Astrocyte (in vitro differentiated cells and primary cell): ENCODE measurements around the gene WNT3. TPM values are rescaled to one million over a fixed set of nuclear protein-coding genes. Genes with fewer than 3 reads are reported as not detected.

ENCODE experiments used
- DNase-seq: peaks from one replicate; pipeline ENCODE4 v3.0.0-alpha.2; 2010; ENCODE audit warnings: low read depth
- FAIRE-seq: peaks from 2 replicates; lab custom pipeline; 2011; peaks lifted over from hg19 to GRCh38; lab: Jason Lieb, UNC
- H2AFZ ChIP-seq: 2 replicates; pipeline ENCODE4 v1.6.0; 2012; ENCODE audit warnings: low read depth, low read length, inconsistent platforms
- H3K27ac ChIP-seq: 2 replicates; pipeline ENCODE4 v1.5.1; 2011; ENCODE audit warnings: low read depth, low read length, inconsistent platforms
- H3K27me3 ChIP-seq: 2 replicates; pipeline ENCODE4 v1.6.0; 2011; ENCODE audit warnings: low read length, inconsistent platforms; ENCODE audit not compliant: insufficient read depth
- H3K36me3 ChIP-seq: 2 replicates; pipeline ENCODE4 v1.5.1; 2011; ENCODE audit warnings: low read length, inconsistent platforms; ENCODE audit not compliant: insufficient read depth
- H3K4me1 ChIP-seq: 2 replicates; pipeline ENCODE4 v1.5.1; 2011; ENCODE audit warnings: low read length, inconsistent platforms; ENCODE audit not compliant: insufficient read depth
- H3K4me2 ChIP-seq: 2 replicates; pipeline ENCODE4 v1.6.0; 2012; ENCODE audit warnings: low read length, inconsistent platforms
- H3K4me3 ChIP-seq: 2 replicates; pipeline ENCODE4 v1.5.1; 2011; ENCODE audit warnings: low read depth, mild to moderate bottlenecking, low read length, inconsistent platforms; ENCODE audit not compliant: insufficient read depth
- H3K79me2 ChIP-seq: 2 replicates; pipeline ENCODE4 v1.6.0; 2012; ENCODE audit warnings: mild to moderate bottlenecking, low read length, inconsistent platforms; ENCODE audit not compliant: insufficient read depth
- H3K9ac ChIP-seq: 2 replicates; pipeline ENCODE4 v1.6.0; 2012; ENCODE audit warnings: mild to moderate bottlenecking, low read length, inconsistent platforms
- H3K9me3 ChIP-seq: 2 replicates; pipeline ENCODE4 v1.5.1; 2012; ENCODE audit warnings: low read depth, mild to moderate bottlenecking, low read length, inconsistent platforms; ENCODE audit not compliant: insufficient read depth
- H4K20me1 ChIP-seq: 2 replicates; pipeline ENCODE4 v1.6.0; 2012; ENCODE audit warnings: low read length, inconsistent platforms; ENCODE audit not compliant: insufficient read depth
- H3K27ac Mint-ChIP-seq: one replicate; pipeline ENCODE4 v1.8.0; 2021; ENCODE audit warnings: mild to moderate bottlenecking, mixed read lengths; ENCODE audit not compliant: unreplicated experiment
- H3K27me3 Mint-ChIP-seq: one replicate; pipeline ENCODE4 v1.8.0; 2021; ENCODE audit warnings: low read depth, mixed read lengths; ENCODE audit not compliant: unreplicated experiment
- H3K36me3 Mint-ChIP-seq: one replicate; pipeline ENCODE4 v1.8.0; 2021; ENCODE audit warnings: low read depth, mixed read lengths; ENCODE audit not compliant: unreplicated experiment
- H3K4me1 Mint-ChIP-seq: one replicate; pipeline ENCODE4 v1.8.0; 2021; ENCODE audit warnings: low read depth, mixed read lengths; ENCODE audit not compliant: unreplicated experiment
- H3K4me3 Mint-ChIP-seq: one replicate; pipeline ENCODE4 v1.8.0; 2021; ENCODE audit warnings: mild to moderate bottlenecking, moderate library complexity, mixed read lengths; ENCODE audit not compliant: unreplicated experiment
- H3K9me3 Mint-ChIP-seq: one replicate; pipeline ENCODE4 v1.8.0; 2021; ENCODE audit warnings: mild to moderate bottlenecking, mixed read lengths; ENCODE audit not compliant: unreplicated experiment
- EZH2 ChIP-seq: IDR thresholded peaks from 2 replicates; pipeline ENCODE4 v1.6.1; 2012; ENCODE audit warnings: mild to moderate bottlenecking, low read length, inconsistent platforms; ENCODE audit not compliant: insufficient read depth
- total RNA-seq: library from RNA; stranded (reverse); gene quantifications from 2 replicates; pipeline ENCODE4 v1.2.1, GENCODE V29; 2021
- TF ChIP-seq, protein P1 (sequence below): IDR thresholded peaks from 2 replicates; pipeline ENCODE4 v1.5.1; 2011; ENCODE audit warnings: low read depth, mild to moderate bottlenecking, inconsistent platforms, low read length, moderate library complexity; ENCODE audit not compliant: insufficient read depth

Gene WNT3
- total RNA-seq, 1 donor from 2014 or later = 2.4 TPM

DNA sequence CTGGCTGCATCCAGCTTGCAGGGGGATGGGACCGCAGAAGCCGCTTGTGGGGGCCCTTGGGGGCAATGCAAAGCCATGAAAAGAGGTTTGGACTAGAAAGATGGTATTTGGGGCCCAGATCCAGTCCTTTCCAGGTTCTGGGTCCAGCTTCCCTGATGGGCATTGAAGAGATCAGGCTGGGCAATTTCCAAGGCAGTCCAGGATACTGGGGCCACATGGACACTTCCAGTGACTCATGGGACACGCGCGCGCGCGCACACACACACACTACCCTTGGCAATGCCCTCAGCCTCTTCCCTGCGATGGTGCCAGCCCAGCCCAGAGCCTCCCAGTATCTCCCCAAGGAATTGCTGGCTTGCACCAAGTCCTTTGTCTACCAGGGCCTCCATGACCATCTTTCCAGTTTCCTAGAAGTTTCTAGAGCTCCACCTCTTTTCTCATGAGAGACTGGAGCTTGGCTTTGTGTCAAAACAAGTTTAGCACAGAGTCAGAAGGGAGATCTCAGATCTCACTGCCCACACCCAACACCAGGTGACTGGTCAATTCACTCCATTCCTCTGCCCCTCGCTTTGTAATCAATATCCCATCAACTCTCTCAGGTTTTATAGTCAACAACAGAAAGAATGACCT is 44.3 kb downstream of the WNT3 start:
- H3K4me3 ChIP-seq = no peak overlapping the region
- no peaks in the 10 kb centered on the region for H3K36me3 Mint-ChIP-seq
- H3K27ac Mint-ChIP-seq = no peak overlapping the region
- no peaks in the 10 kb centered on the region for H3K4me1 Mint-ChIP-seq
- H3K27me3 ChIP-seq = peaks cover 8% of the 10 kb centered on the region
- H3K9me3 ChIP-seq = no peaks in the 10 kb centered on the region
- peaks cover 3% of the 10 kb centered on the region for H3K9me3 Mint-ChIP-seq
- H2AFZ ChIP-seq = no peak overlapping the region
- peaks cover 3% of the 10 kb centered on the region for H3K4me1 ChIP-seq
- no peak overlapping the region for H3K4me2 ChIP-seq
- H3K36me3 ChIP-seq = no peaks in the 10 kb centered on the region
- no peak for DNase-seq
- H3K27ac ChIP-seq = no peak overlapping the region
- no peak overlapping the region for H3K4me3 Mint-ChIP-seq
- no peak for FAIRE-seq
- H3K9ac ChIP-seq = no peak overlapping the region
- H3K79me2 ChIP-seq = no peaks in the 10 kb centered on the region
- no peaks in the 10 kb centered on the region for H4K20me1 ChIP-seq
- no peak for TF ChIP-seq EZH2
- TF ChIP-seq, protein P1, sequence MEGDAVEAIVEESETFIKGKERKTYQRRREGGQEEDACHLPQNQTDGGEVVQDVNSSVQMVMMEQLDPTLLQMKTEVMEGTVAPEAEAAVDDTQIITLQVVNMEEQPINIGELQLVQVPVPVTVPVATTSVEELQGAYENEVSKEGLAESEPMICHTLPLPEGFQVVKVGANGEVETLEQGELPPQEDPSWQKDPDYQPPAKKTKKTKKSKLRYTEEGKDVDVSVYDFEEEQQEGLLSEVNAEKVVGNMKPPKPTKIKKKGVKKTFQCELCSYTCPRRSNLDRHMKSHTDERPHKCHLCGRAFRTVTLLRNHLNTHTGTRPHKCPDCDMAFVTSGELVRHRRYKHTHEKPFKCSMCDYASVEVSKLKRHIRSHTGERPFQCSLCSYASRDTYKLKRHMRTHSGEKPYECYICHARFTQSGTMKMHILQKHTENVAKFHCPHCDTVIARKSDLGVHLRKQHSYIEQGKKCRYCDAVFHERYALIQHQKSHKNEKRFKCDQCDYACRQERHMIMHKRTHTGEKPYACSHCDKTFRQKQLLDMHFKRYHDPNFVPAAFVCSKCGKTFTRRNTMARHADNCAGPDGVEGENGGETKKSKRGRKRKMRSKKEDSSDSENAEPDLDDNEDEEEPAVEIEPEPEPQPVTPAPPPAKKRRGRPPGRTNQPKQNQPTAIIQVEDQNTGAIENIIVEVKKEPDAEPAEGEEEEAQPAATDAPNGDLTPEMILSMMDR = no peak
- peaks cover 20% of the 10 kb centered on the region for H3K27me3 Mint-ChIP-seq

DNA sequence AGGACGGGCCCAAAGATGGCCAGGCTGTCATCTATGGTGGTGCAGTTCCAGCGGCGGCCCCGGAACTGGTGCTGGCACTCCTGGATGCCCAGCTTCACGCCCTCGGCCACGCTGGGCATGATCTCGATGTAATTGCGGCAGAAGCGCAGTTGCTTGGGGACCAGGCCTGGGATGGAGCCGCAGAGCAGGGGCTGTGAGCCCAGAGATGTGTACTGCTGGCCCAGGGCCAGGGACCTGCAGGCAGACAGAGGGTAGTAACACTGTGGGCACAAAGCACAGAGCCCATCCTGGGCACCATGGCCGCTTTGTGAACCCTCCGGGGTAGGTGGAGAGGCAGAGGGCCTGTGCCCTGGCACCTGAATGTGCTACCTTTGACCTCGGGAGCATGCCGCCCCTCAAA is 44.8 kb downstream of the WNT3 start:
- H3K27me3 ChIP-seq = peaks cover 8% of the 10 kb centered on the region
- H3K4me1 ChIP-seq = peaks cover 3% of the 10 kb centered on the region
- Mint-ChIP-seq H3K36me3 (no peaks in the 10 kb centered on the region), H3K4me3 (no peak overlapping the region), H3K9me3 (peaks cover 3% of the 10 kb centered on the region), H3K4me1 (no peaks in the 10 kb centered on the region), H3K27me3 (peaks cover 20% of the 10 kb centered on the region), H3K27ac (no peak overlapping the region)
- no peak for FAIRE-seq
- no peak overlapping the region for H3K4me3 ChIP-seq
- H4K20me1 ChIP-seq = no peaks in the 10 kb centered on the region
- no peak for TF ChIP-seq EZH2
- TF ChIP-seq, protein P1 = no peak
- no peak overlapping the region for H3K9ac ChIP-seq
- no peaks in the 10 kb centered on the region for H3K36me3 ChIP-seq
- no peak for DNase-seq
- no peak overlapping the region for H3K27ac ChIP-seq
- H3K4me2 ChIP-seq = no peak overlapping the region
- no peaks in the 10 kb centered on the region for H3K79me2 ChIP-seq
- no peak overlapping the region for H2AFZ ChIP-seq
- H3K9me3 ChIP-seq = no peaks in the 10 kb centered on the region

DNA sequence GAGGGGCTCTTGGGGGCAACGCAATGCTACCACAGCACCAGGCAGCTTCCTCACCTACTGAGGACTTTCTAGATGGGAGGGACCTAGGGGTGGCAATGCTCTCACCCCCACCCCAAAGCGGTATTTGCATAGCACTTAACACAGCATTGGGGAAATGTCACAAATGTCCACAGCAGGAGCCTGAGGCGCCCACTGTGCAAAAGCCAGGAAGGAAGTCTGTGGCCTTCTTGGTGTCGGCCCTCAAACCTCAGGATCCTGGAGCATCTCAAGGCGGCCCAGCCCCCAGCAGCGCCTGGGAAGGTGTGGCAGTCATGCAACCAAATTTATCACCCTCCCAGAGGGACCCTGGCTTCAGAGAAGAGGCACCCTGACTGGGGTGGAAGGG is 45.3 kb downstream of the WNT3 start:
- H3K36me3 Mint-ChIP-seq = no peaks in the 10 kb centered on the region
- Histone ChIP-seq H2AFZ (no peak overlapping the region), H3K27ac (no peak overlapping the region), H3K79me2 (no peaks in the 10 kb centered on the region), H3K27me3 (peaks cover 6% of the 10 kb centered on the region), H3K4me2 (no peak overlapping the region), H4K20me1 (no peaks in the 10 kb centered on the region), H3K4me1 (peaks cover 3% of the 10 kb centered on the region), H3K4me3 (no peak overlapping the region), H3K9me3 (no peaks in the 10 kb centered on the region), H3K36me3 (no peaks in the 10 kb centered on the region), H3K9ac (no peak overlapping the region)
- peaks cover 20% of the 10 kb centered on the region for H3K27me3 Mint-ChIP-seq
- FAIRE-seq (no peak), DNase-seq (no peak)
- H3K9me3 Mint-ChIP-seq = peaks cover 3% of the 10 kb centered on the region
- no peak overlapping the region for H3K27ac Mint-ChIP-seq
- H3K4me3 Mint-ChIP-seq = no peak overlapping the region
- TF ChIP-seq, protein P1 = no peak
- no peaks in the 10 kb centered on the region for H3K4me1 Mint-ChIP-seq
